GM19099 (cell line): ENCODE results near the gene MRAS.

Experiments
- POLR2A ChIP-seq: IDR thresholded peaks from 3 replicates; pipeline ENCODE4 v1.6.1; 2011; ENCODE audit warnings: low read depth; ENCODE audit not compliant: insufficient read length; ENCODE audit errors: extremely low read depth

The MRAS gene

DNA sequence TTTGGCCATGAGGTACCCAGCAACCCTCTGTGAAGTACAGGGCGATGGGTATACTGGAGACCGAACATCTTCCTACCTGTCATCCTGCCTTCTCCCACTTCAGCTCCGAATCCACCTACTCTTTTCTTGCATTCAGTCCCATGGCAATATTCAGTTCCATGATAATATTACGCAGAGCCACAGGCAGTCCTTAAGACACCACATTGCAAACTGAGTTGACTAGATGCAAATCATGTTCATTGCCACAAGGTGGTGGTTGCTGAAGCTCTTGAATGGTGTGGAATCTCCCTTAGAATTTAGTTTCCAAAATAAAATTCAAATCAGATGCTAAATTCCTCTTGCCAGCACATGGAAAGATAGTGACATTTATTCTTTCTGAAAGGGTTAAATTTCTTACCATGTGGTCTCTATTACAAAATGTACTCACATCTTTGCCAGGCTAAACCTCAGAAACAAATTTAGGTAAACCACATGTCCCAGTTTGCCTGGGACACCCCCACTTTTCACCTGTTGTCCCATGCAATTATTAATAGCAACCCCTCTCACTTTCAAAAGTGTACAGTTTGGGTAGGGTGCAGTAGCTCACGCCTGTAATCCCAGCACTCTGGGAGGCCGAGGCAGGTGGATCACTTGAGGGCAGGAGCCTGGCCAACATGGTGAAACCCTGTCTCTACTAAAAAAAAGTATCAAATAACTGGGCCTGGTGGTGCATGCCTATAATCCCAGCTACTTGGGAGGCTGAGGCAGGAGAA is 17.1 kb upstream of the MRAS start:
- TF ChIP-seq POLR2A: no peak

DNA sequence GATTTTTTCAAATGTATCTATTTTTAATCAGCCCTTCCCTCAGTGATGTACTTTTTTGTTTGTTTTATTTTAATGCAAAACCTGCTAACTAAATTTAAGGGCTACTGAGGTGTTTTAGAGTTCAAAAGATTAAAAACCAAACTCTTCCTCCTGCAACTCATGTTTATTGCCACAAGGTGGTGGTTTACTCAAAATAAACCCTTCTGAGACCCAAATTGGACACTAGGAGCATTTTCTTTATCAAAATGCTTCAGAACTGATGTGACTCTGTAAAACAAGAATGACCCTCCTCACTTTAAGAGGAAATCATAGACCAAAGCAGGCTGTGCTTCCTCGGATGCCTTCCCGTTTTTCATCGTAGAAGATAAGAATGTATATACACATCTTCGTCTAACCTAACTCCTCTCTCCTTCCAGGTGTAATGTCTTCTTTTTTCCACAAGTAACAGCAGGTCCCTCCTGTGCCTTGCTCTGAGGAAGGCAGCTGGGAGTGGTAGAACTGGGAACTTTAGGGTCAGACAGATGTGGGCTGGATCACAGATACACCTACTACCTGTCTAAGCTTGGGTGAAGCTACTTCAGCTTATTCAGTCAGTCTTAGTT is 15.8 kb upstream of the MRAS start:
- no peak for TF ChIP-seq POLR2A

DNA sequence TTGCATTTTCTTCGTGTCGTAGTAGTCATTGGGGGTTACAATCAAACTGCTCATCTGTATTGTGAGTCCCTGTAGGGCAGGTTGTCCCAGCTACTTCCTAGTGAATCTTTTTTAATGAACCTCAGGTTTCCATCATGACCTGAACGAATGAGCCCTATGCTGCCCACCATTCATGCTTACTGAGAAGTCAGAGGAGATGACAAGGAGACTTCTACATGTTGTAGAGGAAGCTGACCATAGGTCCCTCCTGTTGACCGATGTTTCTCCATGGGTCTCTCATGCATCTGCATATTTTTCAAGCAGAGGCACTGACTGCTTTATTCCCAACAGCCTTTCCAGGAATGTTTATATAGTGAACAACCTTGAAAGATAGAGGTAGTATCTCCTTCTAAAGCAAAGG is 13.8 kb upstream of the MRAS start:
- TF ChIP-seq POLR2A: no peak

DNA sequence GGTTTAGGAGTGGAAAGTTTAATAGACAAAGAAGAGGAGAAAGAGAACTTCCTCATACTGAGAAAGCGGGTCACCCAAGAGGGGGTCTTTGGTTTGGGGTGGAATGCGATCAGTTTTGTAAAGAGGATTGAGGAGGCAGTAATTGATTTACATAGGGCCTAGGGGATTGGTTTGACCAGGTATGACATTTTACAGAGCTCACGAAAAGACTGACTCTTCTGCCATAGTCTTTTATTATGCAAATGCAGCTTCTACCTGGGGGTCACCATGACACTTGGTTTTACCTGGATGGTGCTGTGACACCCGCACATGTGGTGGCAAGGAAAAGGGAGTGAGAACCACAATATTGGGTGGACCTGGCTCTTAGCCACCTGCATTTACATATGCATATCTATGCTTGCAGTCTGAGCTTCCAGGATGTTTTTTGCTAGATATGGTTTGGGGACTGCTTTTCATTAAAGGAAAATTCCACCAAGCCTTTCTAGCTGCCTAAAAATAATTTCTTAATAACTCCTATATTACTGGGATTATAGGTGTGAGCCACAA is 11.9 kb upstream of the MRAS start:
- no peak for TF ChIP-seq POLR2A

DNA sequence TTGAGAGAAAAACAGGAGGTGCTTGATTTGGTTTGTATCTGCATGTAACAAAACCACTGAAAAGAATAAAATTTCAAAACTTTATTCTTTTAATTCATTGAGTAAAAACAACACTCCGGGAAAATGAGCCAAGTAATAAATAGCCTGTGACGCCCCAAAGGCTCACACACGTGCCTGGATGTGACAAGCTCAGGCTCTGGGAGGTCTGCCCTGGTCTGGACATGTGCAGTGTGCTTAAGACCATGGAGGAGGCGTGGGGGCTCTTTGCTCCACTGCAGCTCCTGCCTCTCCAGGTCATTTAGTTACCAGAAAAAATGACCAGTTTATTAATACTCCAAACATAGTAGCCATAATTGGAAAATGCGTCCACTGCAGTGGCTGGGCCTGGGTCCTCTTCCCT is 10.1 kb upstream of the MRAS start:
- TF ChIP-seq POLR2A: no peak

DNA sequence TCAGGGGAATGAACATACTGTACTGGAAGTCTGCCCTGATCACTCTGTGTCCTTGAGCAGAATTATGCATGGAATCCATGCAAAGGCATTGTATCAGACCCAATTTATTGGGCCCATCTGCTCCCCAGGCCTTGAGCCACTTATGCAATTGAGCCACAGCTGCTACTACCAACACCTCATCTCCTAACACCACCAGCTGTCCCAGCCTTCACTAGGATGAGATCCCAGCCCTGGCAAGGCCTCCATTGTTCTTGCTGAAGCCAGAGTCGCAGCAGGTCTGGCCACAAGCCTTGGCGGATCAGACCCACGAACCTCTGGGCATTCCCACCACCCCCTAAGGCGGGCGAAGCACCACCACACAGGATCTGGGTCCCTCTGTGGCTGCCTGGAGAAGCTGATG is 9.6 kb upstream of the MRAS start:
- TF ChIP-seq POLR2A: no peak

DNA sequence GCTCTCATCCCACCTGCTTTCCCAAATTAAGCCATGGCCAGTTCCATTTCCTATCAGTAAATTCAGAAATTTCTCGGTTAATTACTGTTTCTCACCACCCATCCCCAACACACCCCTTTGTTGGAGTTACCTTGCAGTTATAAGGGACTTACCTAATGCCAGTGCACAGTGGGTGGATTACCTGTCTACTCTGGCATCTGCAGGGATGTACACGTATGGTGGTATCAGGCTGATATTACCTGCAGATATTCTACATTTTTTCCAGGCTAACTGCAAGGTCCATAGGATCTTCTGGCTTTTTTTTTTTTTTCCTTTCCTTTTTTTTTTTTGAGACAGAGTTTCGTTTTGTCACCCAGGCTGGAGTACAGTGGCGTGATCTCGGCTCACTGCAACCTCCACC is 7.9 kb upstream of the MRAS start:
- no peak for TF ChIP-seq POLR2A

DNA sequence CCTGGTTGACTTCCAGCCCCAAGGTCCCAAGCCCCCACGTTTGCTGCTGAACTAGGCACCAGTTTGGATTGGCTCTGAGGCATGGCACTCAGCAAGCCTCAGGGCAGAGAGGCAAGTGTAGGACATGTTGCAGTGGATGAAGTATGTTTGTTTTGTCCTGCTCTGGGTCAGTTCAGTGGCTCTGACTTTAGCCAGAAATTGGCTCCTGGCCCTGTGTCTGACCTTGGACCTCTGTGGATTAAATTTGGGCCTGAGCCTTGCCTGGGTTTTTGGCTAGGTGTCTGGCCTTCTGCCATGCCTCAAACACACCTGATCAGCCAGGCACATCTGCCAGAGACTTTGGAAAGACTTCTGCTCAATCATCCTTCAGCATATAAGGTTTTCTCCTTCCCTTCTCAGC is 3.6 kb upstream of the MRAS start:
- TF ChIP-seq POLR2A: no peak

DNA sequence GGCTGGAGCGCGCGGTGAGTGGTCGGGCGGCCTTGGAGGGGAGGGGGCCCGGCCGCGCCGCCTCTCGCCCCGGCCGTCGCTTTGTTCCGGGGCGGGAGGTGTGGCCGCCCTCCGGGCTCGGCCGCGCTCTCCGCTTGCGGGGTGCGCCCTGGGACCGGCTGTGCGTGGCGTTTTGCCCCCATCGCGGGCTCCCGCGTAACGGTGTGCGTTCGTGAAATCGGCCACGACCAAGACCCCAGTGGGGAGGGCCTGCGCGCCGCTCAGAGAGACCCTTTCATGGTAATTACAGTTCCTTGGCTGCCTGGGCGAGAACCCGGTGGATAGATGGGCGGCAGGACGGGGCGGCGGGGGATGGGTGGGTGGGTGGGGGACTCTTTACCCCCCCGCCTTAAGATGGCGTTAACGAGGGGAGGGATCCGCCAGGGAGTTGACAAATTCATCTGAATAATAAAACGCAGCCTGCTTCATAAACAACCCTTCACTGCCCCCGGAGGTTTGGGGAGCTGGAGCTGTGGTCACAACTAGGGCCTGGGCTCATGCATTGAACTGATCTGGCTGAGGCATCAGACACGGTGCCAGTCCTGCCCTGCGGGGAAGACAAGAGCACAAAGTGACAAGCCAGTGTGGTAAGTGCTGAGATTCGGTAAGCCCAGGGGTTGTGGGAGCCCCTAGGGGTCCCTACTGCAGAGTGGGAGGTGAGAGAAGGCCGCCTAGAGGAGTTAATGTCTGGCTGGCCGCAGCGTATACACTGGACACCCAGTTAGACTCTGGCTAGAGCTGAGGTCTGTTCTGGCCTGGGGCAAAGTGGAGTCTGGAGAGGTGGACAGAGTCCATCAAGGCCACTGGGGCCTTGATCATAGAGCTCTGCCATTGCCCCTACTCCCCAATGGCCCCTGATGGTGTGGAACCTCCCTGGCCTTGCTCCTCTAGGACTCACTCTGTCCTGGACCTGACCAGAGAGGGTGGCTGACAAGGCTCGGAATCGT is 668 bp downstream of the MRAS start:
- no peak for TF ChIP-seq POLR2A

DNA sequence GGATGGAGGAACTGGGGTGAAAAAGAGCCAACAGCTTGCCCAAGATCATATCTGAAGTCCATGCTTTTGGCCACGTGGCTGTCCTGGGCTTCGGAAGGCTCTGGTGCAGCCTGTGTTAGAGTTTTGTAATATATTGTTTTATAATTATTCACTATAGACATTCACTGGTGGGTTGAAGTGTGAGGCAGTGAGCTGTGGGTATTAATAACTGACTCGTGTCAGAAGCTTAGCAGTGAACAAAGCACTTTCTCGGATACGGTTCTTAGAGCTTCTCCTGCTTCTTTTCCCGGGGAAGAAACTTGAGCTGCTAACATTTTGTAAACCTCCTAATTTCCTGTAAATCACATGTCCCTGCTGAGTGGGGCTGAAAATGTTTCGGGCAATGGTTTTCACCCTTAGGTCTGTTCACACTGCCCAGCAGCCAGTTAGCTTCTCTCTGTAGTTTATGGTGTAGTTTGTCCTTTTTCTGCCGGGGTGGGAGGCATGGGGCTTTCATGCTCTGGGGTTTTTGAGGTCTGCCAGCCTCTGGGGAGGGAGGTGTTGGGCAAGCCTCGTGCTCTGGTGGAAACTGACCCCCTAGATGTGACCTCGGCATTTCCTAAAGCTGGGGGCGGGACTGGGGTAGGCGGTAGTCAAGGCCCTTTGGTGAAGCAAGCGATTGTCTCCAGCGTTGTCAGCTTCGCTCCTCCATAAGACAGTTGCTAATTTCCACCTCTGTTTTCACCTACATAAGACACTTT is 1.7 kb downstream of the MRAS start:
- TF ChIP-seq POLR2A: no peak

DNA sequence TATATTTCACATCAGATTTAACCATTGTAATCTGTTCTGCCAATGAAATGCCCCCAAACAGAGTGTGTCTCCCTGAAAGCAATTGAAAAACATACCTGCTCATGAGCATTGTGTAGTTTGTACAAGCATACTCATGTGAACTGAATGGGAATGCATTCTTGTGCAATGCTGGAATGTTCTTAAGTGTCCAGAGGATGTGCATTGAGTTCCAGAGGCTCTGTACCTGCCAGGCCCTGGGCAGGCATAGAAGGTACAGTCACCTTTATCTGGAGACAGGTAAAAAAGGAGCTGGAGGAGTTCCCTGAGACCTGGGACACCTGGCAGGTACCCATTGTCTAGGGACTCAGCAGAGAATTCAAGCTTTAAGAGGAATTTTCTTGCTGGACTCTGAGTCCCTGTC is 2.8 kb downstream of the MRAS start:
- no peak for TF ChIP-seq POLR2A

DNA sequence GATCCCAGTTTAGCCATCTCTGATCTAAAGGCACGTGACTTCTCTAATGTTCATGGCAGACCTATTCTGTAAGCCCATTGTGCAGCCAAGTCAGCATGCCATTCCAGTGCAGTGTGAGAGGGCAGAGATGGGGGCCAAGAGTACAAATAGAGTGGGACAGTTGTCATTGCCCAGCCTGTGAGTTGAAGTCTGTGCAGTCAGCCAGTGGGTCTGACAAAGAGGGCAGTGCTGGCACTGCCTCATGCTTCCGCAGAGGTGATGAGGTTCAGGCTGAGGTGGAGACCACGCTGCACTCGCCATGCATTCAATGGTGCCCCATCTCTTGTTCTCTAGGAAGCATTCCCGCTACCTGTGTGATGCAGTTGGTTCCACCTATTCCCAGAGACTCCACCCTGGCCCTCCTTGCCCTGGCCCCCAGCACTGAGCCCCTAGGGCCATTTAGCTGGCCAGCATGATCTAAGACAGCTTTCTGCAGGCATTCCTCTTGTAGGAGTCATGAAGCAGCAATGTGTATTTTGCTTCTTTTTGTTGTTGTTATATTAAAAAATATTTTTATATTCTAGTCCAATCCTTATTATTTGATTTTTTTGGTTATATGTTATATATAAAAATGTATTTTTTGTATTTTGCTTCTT is 3.7 kb downstream of the MRAS start:
- no peak for TF ChIP-seq POLR2A

DNA sequence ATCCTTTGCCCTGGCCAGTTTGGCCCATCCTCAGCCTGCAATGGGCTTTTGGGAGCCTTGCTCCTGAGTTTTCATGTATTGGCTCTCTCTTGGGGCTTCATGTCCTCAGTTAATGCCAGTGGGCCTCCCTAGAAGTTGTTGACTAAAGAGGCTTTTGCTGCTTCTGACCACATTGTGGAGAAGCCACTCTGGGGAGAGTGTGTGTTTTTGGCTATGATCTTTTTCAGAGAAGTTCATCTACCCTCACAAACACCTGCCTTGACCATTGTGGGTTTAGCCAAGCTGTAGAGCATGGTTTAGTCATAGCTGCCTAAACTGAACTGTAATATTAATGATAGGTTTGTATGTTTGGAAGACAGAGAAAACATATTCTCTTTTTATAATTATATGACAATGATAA is 6.0 kb downstream of the MRAS start:
- TF ChIP-seq POLR2A: no peak

DNA sequence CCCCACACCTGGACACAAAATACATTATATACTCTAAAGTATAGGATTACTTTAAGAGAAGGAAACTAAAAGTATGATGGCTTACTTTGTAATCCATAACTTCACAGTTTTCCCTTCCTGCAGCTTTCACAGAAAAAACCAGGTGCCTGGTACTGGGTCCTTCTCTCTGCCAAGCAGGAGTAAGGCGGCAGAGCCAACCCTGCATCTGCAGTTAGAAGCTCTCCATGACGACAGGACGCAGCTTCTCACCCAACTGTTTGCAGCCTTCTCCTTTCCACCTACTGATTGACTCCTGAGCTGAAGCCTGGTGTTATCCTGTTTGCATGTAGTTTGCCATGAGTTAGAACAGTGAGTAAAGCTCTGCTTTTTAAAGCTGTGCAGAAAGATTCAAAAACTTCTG is 6.7 kb downstream of the MRAS start:
- TF ChIP-seq POLR2A: no peak
